NT2/D1 (cell line): Measurements from ENCODE around the gene GSK3B.

Source experiments
- SUZ12 ChIP-seq: IDR thresholded peaks from 2 replicates; pipeline ENCODE4 v1.6.1; 2011; ENCODE audit not compliant: insufficient read length, insufficient read depth; ENCODE audit errors: extremely low read depth
- YY1 ChIP-seq: IDR thresholded peaks from 2 replicates; pipeline ENCODE4 v1.6.1; 2011; ENCODE audit not compliant: insufficient read length, insufficient read depth
- ZNF274 ChIP-seq: IDR thresholded peaks from 2 replicates; pipeline ENCODE4 v1.6.1; 2011; ENCODE audit warnings: mild to moderate bottlenecking, low read depth, low read length

DNA sequence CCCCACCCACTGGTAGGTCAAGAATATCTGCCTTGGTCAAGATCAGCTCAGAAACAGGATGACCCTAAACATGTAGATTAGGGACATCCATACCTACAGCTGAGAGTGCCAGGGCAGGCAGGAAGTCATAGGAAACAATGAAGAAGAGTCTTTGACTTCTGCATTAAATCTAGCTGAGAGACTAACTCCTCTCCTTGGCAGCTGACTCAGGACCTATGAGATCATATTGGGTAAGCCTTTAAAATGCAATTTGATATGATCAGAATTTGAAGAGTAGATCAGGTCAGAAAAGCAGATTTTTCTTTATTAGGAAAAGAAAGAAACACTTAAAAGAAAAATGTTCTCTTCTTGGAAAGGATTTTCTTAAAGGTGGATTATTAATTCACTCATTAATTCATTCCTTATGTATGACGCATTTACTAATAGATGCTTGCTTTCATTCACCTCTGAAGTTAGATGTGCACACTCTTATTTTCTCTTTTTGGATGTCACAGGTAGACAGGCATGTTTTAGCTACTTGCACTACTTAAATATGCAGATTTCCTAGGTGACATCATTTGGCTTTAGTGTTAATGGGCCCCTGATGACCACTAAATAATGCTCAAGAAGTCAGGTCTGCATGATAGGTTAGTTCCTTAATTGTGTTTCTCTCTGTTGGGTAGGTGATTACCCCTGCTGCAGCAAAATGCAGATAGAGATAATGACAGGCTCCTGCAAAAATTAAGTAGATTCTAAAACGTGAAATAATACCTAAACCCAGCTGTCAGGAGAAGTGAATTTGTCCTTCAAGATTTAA is 35.7 kb upstream of the GSK3B start:
- TF ChIP-seq YY1 (no peak), ZNF274 (no peak), SUZ12 (no peak)
